Stimulated activated CD4-positive, alpha-beta T cell treated with anti-CD3 and anti-CD28 coated beads, TNF-alpha, amount 100 ng/mL, for 48 hours (primary cell): ENCODE data around the gene CRYGN.

ENCODE experiments used
- DNase-seq, 3 donors: peaks; one replicate each; pipeline ENCODE4 v3.0.0-alpha.2; 2020; ENCODE audit warnings: low read depth in 3 of 3

CRYGN gene

DNA sequence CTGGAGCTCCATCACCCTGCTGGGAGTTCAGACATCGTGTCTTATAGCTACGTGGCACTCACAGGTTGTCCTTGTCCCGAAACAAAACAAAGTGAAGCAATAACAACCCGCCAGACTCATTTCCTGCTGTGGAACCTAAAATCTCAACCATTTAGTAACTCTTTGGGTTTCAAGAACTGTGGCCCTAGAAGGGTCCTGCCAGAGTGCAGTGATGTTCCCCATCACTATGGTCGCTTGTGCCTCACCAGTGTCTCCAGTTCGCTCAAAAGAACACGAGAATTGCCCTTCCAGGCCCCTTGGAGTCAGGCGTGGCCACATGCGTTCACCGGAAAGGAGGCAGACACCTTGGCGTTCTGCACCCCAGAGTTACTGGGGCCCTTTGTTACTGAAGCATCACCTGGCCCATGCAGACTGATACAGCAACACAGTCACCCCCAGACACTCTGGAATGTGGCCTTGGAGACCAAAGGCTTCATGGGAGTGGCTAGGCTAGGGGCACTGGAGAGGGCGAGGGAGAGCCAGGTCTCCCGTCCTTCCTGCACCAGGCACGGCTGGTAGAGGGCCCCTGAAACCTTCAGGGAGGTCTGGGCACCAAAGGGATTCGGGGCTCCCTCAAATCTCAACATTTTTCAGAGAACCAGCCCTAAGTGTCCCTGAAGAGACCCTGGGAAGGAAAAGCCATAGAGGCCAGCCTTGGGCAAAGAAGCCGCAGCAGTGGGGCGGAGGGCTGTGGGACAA is 908 bp downstream of the CRYGN start:
- no peak for DNase-seq

DNA sequence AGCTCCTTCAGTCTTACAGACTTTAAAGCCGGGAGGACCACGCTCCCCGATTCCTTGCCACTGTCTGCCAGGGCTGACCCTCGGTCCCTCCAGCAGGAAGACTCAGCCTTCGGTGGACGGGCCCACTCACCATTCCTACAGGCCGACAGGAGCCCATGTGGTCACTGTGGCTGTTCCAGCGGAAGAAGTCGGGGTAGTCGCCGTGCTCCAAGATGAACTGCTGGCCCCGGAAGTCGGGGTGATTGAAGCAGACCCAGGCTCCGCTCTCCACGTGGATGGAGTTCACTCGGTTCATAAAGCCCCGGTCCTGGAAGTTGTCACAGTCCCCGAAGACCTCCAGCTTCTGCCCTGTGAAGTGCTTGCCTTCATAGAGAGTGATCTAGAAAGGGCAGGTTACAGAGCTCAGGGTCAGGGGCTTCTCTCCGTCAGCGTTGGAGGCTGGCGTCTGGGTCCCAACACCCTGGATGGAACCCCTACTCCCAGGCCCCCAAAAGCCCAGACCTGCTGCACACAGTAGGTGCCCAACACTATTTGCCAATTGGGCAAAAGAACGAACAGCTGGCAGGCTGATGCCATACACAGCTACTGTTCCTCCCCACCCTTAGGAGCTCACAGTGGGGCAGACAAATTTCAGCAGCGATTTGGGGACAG is 1.9 kb downstream of the CRYGN start:
- no peak for DNase-seq

DNA sequence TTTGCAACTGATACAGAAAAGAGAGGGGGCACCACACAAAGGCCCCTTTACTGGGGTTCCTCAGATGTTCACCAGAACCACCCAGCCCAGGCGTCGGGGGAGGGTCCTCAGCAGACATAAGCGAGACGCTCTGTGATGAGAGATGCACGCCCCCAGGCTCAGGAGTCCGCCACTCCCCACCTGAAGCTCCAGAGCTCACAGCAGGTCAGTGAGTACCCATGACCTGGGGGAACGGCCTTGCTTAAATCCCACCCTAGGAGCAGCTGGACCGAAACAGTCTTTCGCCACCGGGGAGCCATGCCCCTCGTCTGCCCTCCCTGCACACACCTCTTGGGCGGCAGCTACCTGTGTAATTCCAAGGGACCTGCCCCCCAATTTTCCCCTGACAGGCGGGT is 2.8 kb downstream of the CRYGN start:
- DNase-seq, result no peak

DNA sequence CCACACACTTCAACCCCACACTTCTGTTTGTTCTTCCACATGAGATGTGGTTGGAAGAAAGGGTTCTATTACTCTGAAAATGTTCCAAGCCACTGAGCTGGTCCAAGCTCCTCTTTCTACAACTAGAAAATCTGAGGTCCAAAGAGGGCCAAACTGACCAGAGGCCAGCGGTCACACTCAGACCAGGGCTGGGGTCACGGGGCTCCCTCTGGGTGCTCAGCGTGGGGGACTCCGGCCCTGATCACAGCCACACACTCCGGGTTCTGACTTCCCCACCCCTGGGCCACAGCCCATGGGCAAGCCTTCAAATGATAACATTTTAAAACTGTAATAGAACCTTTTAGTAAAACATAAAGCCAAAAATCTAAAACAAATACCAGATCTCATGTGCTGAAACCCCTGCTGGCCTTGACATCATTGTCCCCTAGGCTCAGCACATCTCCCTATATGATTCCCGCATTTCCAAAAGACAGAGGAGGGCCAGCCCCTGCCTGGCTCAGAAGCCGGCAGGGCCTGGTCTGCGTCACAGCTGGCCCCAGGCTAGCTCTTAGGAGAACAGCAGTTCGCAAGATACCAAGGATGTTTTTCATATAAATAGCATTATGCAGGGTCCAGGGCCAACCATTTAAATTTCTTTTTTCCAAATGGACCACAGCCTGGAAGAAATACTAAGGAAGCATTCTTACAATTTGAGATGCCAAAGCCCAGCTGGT is 3.3 kb downstream of the CRYGN start:
- DNase-seq, result no peak

GRCh38 chr7:151435971-151436370 is 4.0 kb downstream of the CRYGN start:
- no peak for DNase-seq

GRCh38 chr7:151435103-151435916 is 4.6 kb downstream of the CRYGN start:
- no peak for DNase-seq

DNA sequence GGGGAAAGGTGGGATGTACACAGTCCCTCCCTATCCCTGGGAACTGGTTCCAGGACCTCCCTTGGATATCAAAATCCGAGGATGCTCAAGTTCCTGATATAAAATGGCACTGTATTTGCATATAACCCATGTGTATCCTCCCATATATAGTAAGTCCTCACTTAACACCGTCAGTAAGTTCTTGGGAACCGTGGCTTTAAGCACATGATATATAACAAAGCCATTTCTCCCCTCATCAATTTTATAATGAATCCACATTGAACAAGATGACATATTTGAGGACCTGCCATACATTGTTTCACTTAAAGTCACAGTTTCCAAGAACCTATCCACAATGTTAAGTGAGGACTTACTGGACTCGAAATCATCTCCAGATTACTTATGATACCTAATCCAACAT is 5.4 kb downstream of the CRYGN start:
- no peak for DNase-seq

DNA sequence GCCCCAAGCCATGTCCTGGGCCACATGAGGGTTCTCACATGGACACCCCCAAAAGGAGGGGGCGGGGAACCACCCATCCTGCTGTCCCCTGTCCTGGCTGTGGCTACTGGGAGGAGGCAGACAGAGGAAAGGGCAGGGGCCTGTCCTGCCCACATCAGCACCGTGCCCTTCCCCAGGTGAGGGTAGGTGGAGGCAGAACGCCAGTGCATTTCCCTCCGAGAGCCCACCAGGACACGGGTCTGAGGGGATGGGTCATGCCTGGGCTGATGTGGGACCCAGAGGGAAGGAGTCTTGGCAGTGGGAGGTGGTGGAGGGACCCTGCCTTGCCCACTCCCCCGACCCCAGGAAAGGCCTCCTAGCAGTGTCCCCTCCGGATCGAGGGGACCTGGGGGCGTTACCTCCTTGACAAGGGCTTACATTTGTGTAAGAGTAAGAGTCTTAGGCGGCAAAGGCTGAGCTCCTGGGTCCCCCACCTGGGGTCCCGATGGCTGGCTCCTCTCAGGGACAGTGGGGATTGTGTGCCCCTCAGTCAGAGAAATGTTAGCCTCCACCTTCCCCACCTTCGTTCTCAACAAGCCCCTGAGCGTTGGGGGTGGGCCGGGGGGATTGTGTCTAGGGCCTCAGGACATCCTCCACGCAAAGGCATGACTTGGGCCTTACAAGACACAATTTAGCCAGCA is 6.1 kb downstream of the CRYGN start:
- no peak for DNase-seq

GRCh38 chr7:151432658-151433521 is 7.1 kb downstream of the CRYGN start:
- DNase-seq, result peak in 2 of 3 donors; percentile 41 to 60

GRCh38 chr7:151431768-151432311 is 8.1 kb downstream of the CRYGN start:
- no peak for DNase-seq

DNA sequence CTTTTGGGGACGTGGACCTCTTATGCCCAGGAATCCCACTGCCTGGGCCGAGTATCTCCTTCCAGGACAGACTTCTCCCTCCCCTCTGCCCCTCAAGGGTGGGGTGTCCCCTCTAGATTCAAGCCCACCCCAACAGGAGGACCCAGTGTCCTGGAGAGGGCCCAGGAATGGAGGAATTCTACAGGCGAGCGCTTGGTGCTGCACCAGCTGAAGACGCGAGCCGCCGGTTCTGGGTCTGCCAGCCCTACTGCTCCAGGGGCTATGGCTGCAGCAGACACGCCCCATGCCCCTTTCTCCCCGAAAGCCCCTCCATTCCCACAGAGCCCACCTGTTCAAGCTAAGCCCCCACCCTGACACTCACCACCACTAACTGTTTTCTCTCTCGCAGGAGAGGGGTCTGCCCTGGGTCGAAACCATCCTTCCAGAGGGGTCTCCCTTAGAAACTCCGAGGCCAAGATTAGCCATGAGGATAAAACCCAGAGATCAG is 8.6 kb downstream of the CRYGN start:
- no peak for DNase-seq

DNA sequence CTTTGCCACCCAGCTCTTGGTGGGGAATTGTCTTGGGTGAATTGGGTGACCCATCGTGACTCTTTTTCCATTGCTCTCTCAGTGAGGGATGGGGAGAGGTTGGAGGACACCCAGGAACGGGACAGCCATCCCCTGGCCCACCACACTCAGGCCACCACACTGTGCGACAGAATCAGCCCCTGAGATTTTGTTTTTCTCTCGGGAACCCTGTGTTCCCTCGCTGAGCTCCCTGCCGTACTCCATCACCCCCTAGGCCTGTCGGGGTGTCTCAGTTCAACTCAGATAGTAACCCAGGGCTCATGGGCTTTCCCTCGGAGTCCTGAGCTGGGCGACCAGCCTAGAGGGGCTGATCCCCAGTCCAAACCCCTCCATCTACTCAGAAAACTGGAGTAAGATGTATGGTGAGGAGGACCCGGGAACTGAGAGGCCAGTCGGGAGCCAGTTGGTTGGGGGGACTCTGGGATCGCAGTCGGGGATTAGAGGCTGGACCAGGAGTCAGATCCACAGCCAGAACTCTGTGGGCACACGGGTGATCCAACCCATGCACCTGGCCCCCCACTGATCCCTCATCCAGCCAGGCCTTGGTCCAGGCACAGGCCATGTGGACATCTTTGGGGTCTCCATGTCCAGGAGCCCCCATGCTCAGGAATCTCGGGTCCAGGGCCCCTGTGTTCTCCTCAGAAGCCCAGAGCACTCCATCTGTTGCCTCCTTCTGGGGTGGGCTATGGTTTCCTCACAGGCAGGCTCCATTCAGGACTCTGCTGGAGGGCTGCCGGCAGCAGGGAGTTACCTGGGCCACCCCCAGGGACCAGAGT is 9.3 kb downstream of the CRYGN start:
- no peak for DNase-seq

- DNase-seq, result peak in 1 of 3 donors; percentile 11
These were observed 10.2 kb downstream of the CRYGN start for GRCh38 chr7:151429560-151430331.

DNA sequence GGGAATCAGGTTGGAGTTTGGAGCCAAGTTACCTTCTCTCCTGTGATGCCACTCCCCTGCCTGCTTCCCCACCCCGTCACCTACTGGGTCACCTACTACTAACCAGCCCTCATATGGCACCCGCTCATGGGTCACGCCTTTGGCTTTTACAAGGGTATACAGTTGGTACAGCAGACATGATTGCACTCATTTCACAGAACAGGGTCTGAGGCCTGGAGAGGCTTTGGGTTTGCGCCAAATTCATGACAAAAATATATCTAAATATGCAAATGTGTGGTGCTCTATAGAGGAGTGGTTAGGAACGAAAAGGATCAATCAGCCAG is 10.7 kb downstream of the CRYGN start:
- no peak for DNase-seq

DNA sequence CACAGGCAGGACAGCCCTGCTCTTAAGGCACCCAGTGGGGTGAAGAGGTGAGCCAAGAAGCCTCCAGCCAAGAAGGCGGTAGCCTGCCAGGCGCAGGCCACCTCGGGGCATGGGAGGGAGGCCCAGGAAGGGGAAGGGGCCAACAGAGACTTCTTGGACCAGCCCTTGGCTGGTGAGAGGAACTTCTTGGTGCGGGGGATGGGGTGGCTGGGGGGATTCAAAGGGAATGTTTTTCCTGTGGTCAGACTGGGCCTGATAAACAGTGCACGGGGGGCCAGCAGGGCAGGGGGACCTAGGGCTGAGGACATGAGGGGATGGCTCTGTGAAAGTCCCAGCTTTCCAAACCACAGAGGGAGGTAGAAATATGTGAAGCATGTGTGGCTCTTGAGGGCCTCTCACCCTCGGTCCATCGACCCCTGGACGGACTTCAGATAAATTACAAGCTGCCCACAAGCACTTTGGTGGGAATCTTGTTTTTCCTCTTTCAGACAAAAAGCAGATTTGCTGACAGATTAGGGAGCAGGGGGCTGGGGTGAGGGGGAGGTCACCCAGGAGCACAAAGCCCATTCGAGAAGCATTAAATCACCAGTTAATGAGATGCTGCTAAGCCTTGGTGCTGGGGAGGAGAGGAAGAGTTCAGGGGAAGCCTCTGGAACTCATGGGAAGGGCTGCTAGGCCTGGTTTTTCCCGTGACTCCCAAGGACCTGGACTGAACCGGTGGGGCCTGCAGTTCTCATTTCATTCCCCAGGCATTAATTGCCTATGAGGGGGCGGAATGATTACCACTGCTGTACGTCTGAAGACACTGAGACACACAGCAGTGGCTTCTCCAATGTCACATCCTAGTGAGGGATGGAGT is 11.3 kb downstream of the CRYGN start:
- no peak for DNase-seq

- no peak for DNase-seq
These were observed 12.1 kb downstream of the CRYGN start for GRCh38 chr7:151427705-151428377.
